ENCODE results near the gene GMFB. TPM values are rescaled to one million over a fixed set of nuclear protein-coding genes. Genes with fewer than 3 reads are reported as not detected.

The GMFB gene
- polyA plus RNA-seq, 1 donor, result 109 TPM

- no peak for DNase-seq
These were observed 60.9 kb downstream of the GMFB start for GRCh38 chr14:54427871-54428270.

DNA sequence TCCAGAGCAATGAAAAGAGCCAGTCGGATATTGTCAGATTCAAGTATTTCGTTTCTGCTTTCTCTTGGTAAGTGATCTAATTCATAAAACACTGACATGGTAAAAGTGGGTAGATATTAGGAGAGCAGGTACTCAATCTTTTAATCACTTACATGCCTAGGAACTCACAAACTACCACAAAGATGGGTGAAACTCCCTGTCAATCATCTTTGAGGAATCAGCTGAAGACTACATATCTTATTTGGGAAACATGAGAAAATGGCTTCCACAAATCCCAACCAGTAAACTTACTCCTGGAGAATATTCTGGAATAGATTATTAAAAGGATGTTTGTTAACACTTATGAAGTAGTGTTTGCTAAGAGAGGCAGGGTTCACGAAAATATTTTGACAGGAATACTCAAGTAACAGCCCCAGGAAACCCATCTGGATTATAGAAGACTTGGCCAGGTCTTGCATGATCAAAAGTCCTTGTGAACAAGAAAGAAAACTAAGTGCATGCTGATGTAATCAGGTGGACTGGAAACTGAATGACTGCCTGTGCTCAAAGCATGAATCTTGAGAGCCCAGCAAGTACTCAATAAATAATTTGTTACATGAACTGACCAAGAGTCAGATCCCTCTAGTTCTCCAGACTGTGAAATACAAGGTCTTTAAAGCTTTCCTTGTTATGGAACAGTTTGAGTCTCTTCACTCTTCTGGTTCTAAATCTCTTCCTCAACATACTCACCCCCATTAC lies 63.1 kb downstream of the GMFB start:
- DNase-seq, result no peak

- no peak for DNase-seq
These were observed 63.7 kb downstream of the GMFB start for GRCh38 chr14:54425068-54425467.

Other genes with a start within 250 kb of the GMFB start
- gene CDKN3, start 92.0 kb downstream of the GMFB start, polyA plus RNA-seq (ENCODE audit: insufficient read length), result 32.8 TPM
- 140 TPM for gene CNIH1, start 47.6 kb downstream of the GMFB start, polyA plus RNA-seq (ENCODE audit: insufficient read length)
- gene CGRRF1, start 20.9 kb upstream of the GMFB start, polyA plus RNA-seq (ENCODE audit: insufficient read length), result 34.8 TPM
- gene SAMD4A, start 78.1 kb upstream of the GMFB start, polyA plus RNA-seq (ENCODE audit: insufficient read length), result 10.1 TPM

Measured in left kidney (tissue), 2 donors.